ENCODE results near the gene FIGLA. TPM values are rescaled to one million over a fixed set of nuclear protein-coding genes. Genes with fewer than 3 reads are reported as not detected.
A peak's percentile ranks its signal among the peaks of the same experiment; 100 is the strongest.

FIGLA gene
- total RNA-seq, 6 donors from 2014 or later, result not detected

GRCh38 chr2:70768590-70769085 is 21.8 kb downstream of the FIGLA start:
- Histone ChIP-seq H3K4me3 (no peak overlapping the region), H3K36me3 (no peaks in the 10 kb centered on the region), H3K4me1 (peaks cover 14 to 20% (median 16%) of the 10 kb centered on the region in 4 donors), H3K9me3 (no peaks in the 10 kb centered on the region), H3K27me3 (peaks cover 0 to 18% (median 7%) of the 10 kb centered on the region in 4 donors), H3K27ac (no peak overlapping the region)
- WGBS, 2 donors, result 52 to 69% methylated on average over 7 of the region's 7 CpGs
- no peak for TF ChIP-seq POLR2A (IDR thresholded peaks at IDR 0.05)
- TF ChIP-seq EP300 (IDR thresholded peaks at IDR 0.05), result no peak
- TF ChIP-seq POLR2AphosphoS5 (IDR thresholded peaks at IDR 0.05), result no peak
- TF ChIP-seq, protein P1, sequence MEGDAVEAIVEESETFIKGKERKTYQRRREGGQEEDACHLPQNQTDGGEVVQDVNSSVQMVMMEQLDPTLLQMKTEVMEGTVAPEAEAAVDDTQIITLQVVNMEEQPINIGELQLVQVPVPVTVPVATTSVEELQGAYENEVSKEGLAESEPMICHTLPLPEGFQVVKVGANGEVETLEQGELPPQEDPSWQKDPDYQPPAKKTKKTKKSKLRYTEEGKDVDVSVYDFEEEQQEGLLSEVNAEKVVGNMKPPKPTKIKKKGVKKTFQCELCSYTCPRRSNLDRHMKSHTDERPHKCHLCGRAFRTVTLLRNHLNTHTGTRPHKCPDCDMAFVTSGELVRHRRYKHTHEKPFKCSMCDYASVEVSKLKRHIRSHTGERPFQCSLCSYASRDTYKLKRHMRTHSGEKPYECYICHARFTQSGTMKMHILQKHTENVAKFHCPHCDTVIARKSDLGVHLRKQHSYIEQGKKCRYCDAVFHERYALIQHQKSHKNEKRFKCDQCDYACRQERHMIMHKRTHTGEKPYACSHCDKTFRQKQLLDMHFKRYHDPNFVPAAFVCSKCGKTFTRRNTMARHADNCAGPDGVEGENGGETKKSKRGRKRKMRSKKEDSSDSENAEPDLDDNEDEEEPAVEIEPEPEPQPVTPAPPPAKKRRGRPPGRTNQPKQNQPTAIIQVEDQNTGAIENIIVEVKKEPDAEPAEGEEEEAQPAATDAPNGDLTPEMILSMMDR (IDR thresholded peaks at IDR 0.05), result no peak
- ATAC-seq (ENCODE audit: low FRiP score in 2 of 2), result no peak
- DNase-seq, result no peak

DNA sequence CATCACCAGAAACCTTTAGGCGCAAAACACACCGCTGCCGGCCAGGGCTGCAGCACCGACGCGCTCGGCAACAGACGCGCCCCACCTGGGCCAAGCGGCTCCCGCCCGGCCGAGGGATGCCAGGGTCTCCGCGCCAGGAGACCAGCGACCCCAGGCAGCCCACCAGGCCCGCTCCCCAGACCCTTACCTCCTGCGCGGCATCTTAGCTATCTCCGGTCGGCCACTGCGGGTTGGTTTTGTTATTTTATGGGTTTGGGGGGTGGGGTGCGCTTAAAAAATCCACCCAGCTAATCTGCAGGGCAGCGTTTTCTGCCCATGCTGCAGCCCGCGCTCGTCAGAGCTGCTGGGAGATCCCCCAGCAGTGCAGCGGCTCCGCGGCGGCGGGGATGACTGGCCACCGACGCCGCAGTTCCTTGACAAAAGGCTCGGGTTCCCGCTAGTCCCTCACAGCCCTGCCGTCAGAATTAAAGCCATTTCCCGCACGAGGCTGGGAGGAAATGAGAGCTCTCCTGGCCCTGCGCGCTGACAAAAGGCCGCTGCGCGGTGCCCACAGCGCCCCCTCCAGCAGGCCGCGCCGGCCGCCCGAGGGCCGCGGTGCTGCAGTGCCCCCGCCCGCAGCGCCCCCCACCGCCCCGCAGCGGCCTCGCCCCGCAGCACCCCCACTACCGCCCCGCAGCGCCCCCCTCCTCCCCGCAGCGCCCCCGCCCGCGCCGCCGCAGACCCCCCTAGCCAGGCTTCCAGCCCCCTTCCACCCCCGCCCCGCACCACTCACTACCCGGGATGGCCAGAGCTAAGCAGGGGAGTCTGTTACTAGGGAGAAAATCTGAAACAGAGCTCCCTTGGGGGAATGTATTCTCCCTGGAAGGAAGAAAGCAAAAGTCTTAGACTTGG is 22.5 kb downstream of the FIGLA start, which contains the start of gene ADD2:
TSS of gene ADD2 (minus strand) at position 502 of the 891 bp plus-strand sequence. CDS start 61,792 bp downstream, outside the sequence.
- H3K4me1 ChIP-seq, result peaks cover 14 to 20% (median 16%) of the 10 kb centered on the region in 4 donors
- no peaks in the 10 kb centered on the region for H3K9me3 ChIP-seq
- H3K4me3 ChIP-seq, result peak within 1 kb of the TSS; percentile 1 to 48 (median 36)
- H3K27ac ChIP-seq, result peak within 1 kb of the TSS in 1 of 4 donors; percentile 3
- H3K36me3 ChIP-seq, result no peaks in the 10 kb centered on the region
- peak in 1 of 2 donors; percentile 83 for DNase-seq
- peaks cover 0 to 18% (median 7%) of the 10 kb centered on the region in 4 donors for H3K27me3 ChIP-seq
- TF ChIP-seq EP300 (IDR thresholded peaks at IDR 0.05), result no peak
- TF ChIP-seq POLR2AphosphoS5 (IDR thresholded peaks at IDR 0.05), result no peak
- no peak for TF ChIP-seq POLR2A (IDR thresholded peaks at IDR 0.05)
- TF ChIP-seq, protein P1 (IDR thresholded peaks at IDR 0.05), result peak in 1 of 6 experiments; percentile 15
- ATAC-seq (ENCODE audit: low FRiP score in 2 of 2), result peak; percentile 31 to 67
- WGBS, 2 donors, result 4 to 6% methylated on average over 20 to 26 of the region's 74 CpGs

DNA sequence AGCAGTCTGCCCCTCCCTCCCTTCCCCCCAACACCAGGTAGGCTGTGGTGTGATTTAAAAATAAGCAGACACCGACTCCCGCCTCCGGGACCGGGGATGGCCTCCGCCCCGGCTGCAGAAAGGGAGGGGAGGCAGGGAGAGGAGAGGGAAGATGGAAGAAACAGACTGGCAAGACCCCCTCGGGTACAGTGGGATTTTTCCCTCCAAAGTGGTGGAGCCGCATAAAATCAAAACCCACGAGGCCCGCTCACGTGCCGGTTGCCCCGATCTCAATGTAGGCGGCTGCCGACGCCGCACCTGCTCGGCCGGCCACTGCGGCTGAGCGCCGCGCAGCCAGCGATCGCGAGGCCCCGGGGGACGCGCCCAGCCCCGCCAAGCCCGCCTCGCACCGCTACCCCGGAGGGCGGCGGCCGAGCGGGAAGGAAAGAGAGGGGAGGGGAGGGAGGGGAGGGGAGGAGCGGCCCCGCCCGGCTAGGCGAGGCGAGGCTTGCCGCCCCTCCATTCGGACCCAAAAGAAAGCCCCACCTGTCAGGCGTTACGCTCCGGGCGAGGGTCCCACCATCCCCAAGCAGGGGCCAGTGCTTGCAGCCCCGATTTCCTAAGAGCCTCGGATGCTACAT is 23.3 kb downstream of the FIGLA start:
- peak overlapping the region; percentile 1 to 48 (median 36) for H3K4me3 ChIP-seq
- no peaks in the 10 kb centered on the region for H3K9me3 ChIP-seq
- TF ChIP-seq, protein P1 (IDR thresholded peaks at IDR 0.05), result no peak
- TF ChIP-seq EP300 (IDR thresholded peaks at IDR 0.05) (no peak), POLR2AphosphoS5 (IDR thresholded peaks at IDR 0.05) (no peak), POLR2A (IDR thresholded peaks at IDR 0.05) (no peak)
- DNase-seq (peak in 1 of 2 donors; percentile 84), ATAC-seq (ENCODE audit: low FRiP score in 2 of 2) (peak in 1 of 2 donors; percentile 43)
- H3K27ac ChIP-seq, result peak overlapping the region in 1 of 4 donors; percentile 3
- H3K4me1 ChIP-seq, result peaks cover 14 to 20% (median 16%) of the 10 kb centered on the region in 4 donors
- 2 to 6% methylated on average over 5 to 26 of the region's 51 CpGs for WGBS, 2 donors
- peaks cover 0 to 18% (median 7%) of the 10 kb centered on the region in 4 donors for H3K27me3 ChIP-seq
- H3K36me3 ChIP-seq, result no peaks in the 10 kb centered on the region

GRCh38 chr2:70766357-70767078 is 23.9 kb downstream of the FIGLA start:
- ATAC-seq (ENCODE audit: low FRiP score in 2 of 2), result no peak
- H3K4me3 ChIP-seq, result peak overlapping the region in 3 of 4 donors; percentile 33 to 48 (median 38)
- 16 to 19% methylated on average over 7 of the region's 7 CpGs for WGBS, 2 donors

More at GRCh38 chr2:70766357-70767078, 23.9 kb downstream of the FIGLA start:
- TF ChIP-seq POLR2AphosphoS5 (IDR thresholded peaks at IDR 0.05), result no peak
- TF ChIP-seq, protein P1 (IDR thresholded peaks at IDR 0.05), result no peak
- no peak for TF ChIP-seq POLR2A (IDR thresholded peaks at IDR 0.05)
- no peak for TF ChIP-seq EP300 (IDR thresholded peaks at IDR 0.05)
- Histone ChIP-seq H3K4me1 (peaks cover 14 to 20% (median 16%) of the 10 kb centered on the region in 4 donors), H3K9me3 (no peaks in the 10 kb centered on the region), H3K36me3 (no peaks in the 10 kb centered on the region), H3K27ac (no peak overlapping the region), H3K27me3 (peaks cover 0 to 18% (median 7%) of the 10 kb centered on the region in 4 donors)
- no peak for DNase-seq
